GM18508 (cell line): ENCODE data around the gene BSN.
A peak's percentile ranks its signal among the peaks of the same experiment; 100 is the strongest.
"Not testable (repeated sequence)": the region's sequence is repeated elsewhere in the genome, so short reads cannot be mapped to it uniquely, and the experiment has no call there.

Experiments
- ATAC-seq: cut with Tn5 transposase; IDR thresholded peaks from one replicate; pipeline ENCODE4 v1.9.1; 2021; ENCODE audit warnings: moderate number of reproducible peaks; ENCODE audit not compliant: insufficient read depth, unreplicated experiment

The BSN gene

GRCh38 chr3:49668861-49669260 is 114.6 kb downstream of the BSN start:
- no peak for ATAC-seq

- ATAC-seq, result no peak
Measured at GRCh38 chr3:49669352-49669751, 115.1 kb downstream of the BSN start.

DNA sequence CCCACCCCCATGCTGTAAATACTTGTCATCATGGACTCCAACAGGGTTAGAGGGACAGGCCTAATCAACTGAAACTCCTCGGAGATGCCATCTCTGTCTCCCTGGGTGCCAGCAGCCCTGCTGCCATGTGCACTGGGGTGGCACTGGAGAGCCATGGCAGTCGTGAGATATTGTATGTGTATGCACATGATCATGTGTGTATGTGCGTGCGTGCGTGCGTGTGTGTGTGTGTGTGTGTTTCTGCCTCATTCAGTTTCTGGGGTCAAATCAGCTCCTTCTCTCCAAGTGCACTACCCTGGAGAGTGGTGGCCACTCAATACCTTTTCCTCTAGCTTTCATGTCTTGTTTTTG is 116.6 kb downstream of the BSN start:
- no peak for ATAC-seq

GRCh38 chr3:49671291-49672288 is 117.3 kb downstream of the BSN start:
- ATAC-seq, result no peak

DNA sequence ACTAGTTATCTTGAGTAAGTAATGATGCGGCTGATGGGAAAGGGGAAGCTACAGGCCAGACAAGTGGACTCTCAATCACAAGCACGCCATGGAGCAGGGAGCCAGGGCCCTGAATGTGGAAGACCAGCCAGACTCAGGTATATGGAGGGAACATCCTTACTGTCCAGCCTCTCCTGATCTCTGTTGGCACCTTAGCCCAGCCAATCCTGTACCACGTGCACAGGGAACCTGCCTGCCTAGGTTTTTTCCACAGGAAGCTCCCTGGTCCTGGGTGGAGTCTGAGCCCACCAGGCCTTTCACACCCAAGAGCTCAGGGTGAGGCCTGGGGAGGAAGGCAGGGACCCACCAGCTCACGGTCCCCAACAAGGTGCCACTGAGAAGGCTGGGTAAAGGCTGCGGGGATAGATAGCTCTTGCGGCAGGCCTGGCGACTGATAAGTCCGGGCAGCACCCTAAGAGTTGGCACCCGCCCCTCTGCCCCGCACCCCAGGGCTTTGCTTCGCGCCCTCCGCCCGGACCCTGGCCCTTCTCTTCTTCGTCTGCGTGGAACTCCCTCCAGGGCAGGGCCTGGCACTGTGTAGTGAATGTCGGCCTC is 118.9 kb downstream of the BSN start:
- ATAC-seq, result no peak

DNA sequence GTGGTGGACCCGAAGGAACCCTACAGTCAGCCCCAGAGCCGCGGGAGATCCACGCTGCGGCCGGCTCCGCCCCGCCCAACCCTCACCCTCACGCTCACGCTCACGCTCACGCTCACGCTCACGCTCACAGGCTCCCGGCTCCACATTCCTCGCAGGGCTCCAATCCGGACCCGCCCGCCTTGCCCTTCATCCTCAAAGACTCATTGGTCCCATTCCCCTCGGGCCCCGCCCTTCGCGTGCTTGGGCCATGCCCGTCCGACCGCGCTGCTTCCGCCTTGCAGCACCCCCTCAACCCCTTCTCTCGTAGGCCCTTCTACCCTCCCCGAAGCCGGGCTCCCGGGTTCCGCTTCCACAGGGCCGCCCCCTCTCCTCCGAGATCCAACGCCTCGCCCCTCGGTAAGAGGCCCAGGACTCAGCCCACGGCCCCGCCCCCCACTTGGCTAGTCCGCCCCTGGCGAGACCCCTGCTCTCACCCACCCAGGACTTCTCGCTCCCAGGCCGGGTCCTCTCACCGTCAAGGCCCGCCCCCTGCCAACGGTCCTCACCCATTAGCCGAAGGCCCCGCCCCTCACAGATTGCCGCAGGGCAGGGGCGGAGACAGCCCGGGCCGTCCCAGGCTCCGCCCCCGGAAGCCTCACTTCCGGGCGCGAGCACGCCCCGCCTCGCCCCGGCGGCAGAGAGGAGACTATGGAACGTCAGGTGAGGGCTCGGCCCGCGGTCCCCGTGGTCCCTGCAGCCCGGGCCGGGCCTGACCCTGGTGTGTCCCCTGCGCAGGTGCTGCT is 119.6 kb downstream of the BSN start, which contains the start of gene APEH:
Gene APEH, plus strand, starts transcription at position 637 of the 782 bp plus-strand sequence. Its CDS starts 51 bp downstream, at position 688.
- peak; percentile 49 for ATAC-seq

GRCh38 chr3:49674497-49674983 is 120.3 kb downstream of the BSN start:
- peak; percentile 19 for ATAC-seq

- no peak for ATAC-seq
Measured at GRCh38 chr3:49675912-49676311, 121.6 kb downstream of the BSN start.

DNA sequence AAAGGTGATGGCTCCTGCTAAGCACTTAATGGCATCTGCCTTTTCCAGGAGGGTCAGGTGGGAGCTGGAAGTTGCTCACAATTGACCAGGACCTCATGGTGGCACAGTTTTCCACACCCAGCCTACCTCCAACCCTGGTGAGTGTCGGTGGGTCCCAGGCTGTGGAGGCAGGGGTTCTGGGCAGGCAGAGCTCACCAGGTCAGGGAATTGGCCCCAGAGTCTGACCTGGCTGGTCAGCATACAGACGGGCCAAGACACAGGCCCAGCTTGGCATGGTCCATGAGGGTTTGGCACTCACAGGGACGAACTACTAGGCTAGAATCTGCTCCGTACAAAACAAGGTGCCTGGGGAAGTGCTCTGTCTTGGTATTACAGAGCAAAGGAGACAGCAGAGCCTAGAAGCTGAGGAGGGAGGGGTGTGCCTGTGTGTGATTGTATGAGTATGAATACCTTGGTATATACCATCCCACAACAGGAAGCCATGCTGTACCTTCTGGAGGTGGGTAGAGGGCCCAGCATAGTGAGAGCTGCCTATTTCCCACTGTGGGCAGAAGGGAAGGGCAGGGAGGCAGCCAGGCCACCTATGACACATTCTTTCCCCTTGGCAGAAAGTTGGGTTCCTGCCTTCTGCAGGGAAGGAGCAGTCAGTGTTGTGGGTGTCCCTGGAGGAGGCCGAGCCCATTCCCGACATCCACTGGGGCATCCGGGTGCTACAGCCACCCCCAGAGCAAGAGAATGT is 126.4 kb downstream of the BSN start:
- ATAC-seq, result no peak

DNA sequence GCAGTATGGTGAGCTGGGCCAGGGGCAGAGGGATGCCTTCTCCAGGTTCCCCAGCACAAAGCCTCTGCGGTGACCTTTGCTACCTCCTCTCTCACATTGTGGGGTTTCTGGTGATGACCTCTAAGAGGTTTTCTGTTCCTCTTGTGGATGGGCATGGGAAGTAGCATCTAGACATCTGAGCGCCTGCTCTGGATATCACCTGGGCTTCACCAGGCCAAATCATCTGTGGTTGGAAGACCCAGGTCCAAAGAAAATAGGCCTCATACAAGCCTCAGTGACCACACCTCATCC is 126.9 kb downstream of the BSN start:
- ATAC-seq, result no peak

DNA sequence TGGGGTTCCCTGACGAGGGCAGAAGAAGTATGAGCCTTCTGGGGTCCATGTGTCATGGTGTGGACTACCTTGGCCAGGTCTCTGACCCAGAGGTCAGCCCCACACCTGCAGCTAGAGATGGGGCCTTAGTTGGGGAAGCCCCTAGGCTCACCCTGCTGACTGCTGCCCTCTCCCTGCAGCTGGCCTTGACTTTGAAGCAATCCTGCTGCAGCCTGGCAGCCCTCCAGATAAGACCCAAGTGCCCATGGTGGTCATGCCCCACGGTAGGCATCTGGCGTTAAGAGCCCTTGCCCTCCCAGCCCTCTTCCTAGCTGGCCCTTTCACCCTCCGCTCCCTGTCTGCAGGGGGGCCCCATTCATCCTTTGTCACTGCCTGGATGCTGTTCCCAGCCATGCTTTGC is 127.3 kb downstream of the BSN start:
- ATAC-seq, result no peak

- ATAC-seq, result no peak
Measured at GRCh38 chr3:49683162-49683561, 128.9 kb downstream of the BSN start.

GRCh38 chr3:49684453-49684852 is 130.2 kb downstream of the BSN start:
- ATAC-seq, result not testable (repeated sequence)

DNA sequence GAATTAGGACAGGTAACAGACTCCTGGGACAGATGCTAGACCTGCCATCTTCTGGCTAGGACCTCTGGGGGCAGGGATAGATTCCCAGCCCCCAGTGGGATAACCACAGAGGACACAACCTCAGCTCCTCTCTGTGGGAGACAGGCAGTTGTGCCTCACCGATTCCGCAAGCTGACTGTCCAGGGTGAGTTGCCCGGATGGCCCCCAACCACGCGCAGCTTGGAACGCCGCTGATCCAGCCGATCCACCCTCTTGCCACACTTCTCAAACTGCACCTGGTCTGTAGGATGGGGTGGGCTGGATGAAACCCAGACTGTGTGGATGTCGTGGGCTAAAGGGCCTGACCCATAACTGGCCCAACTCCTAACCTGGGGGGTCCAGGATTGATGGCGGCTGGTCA is 130.8 kb downstream of the BSN start:
- not testable (repeated sequence) for ATAC-seq

GRCh38 chr3:49685846-49686245 is 131.6 kb downstream of the BSN start:
- ATAC-seq, result not testable (repeated sequence)

DNA sequence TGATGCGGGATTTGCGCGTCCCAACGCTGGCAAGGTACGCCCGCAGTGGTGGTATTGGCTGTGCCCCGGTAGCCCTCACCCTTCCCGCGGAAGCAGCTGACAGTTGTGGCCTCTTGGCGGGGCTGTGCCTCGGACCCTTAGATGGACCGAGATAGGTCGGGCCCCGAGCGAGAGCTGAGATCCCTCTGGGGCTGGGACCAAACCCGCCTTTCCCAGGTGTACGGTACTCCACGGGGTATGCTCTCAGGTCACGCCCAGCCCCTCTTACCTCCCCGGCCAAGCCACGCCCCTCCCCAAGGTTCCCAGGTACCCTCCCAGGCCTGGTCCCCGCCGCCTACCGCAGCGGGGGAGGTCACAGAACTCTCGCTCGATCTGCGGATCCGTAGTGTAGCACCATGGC is 132.1 kb downstream of the BSN start:
- ATAC-seq, result not testable (repeated sequence)

- not testable (repeated sequence) for ATAC-seq
Measured at GRCh38 chr3:49686769-49687423, 132.6 kb downstream of the BSN start.

DNA sequence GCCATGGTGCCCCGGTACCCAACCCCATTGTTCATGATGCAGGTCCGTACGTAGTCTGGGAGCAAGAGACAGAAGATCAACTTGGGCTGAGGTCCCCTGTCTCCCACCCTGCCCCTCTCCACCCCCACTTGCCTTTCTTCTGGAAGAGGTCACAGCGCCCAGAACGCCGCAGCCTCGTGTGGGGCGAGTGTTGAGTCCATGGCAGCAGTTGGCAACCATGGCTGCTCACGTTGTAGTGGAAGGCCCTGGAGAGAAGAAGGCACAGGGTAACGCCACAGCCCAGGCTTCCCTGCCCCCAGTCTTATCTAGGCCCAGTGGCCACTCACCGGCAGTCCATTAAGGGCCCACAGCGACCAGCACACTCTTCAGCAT is 133.1 kb downstream of the BSN start:
- not testable (repeated sequence) for ATAC-seq

- not testable (repeated sequence) for ATAC-seq
Measured at GRCh38 chr3:49688338-49689045, 134.2 kb downstream of the BSN start.
